Inferior parietal cortex (tissue), 1 donor: Measurements from ENCODE around the gene TMEM178B.

Experiments
- DNase-seq: peaks from one replicate; pipeline ENCODE4 v3.0.0-alpha.2; 2016; ENCODE audit errors: extremely low spot score

TMEM178B gene

DNA sequence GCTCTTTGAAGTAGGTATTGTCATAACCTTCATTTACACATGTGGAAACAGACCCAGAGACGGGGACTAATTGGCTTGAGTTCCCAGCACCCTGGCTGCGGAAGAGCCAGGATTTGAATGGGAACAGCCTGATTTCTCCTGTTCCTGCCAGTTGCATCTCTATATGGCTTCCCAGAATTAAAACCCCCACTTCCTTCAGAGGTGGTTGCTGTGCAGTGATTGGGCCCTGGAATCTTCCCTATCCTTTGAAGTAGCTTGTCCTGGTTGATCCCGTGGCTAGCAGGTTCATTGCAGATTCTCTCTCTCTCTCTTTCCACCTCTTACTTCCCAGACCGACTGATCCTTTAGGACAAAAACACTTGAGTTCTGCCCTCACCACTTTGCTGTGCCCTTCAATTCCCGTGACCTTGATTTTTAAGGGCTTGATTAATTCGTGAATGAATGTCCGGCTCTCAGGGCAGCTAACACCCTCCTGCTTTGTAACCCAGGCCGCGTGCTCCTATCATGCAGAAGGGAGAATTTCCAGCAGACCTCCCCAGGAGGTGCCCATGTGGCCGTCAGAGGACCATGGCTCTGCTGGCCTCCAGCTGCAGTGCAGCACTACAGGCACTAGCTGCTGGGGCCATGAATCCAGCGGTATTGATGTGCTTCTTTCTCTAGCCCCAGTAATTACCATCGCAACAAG is 356.7 kb downstream of the TMEM178B start:
- no peak for DNase-seq

DNA sequence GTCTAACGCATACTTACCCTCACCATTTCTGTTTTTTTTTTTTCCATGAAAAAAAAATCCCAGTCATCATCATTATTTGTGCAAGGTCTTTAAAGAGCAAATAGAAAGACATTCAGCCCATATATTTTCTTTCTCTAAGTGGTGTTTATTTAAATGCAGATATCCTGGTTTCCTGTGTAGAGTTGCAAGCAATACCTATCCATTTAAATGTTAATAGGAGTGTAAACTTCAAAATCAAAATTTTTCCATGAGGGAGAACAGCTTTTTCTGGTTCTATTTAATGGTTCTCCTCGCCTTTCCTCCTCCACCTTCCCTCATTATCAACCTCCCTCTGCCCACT is 357.2 kb downstream of the TMEM178B start:
- no peak for DNase-seq

DNA sequence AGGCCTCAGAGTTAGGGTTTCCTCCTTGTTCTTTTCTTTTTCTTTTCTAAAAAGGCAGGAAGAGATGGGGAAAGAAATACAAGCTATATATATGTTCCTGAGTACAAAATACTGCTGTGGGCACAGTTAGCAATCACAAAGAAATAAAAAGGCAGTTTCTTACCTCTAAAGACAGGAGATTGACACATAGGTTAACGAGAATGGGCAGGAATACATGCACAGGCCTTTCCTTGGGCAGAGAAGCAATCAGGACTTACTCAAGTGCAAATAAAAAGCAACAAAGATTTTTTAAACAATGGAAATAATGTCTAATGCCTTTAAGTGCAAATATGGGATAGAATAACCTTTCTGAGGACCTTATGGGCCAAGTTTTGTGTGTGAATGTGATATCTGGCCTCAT is 357.8 kb downstream of the TMEM178B start:
- no peak for DNase-seq

DNA sequence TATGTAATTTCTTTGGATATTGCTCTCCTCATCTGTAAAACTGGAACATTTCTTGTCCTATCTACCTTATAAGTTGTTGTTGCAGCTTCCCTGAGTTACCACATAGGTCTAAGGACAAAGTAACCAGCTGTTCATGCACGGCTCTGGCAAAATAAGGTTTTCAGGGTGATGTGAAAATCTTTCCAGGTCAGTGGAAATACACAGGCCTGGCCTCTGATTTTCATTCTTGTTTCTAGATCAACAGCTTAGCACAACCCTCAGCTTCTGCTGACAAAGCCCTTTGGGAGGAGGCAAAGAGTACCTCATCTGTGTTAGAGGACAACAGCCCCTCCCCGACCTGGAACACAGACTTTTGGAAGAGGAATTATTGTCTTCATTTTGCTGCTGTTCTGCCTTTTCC is 359.8 kb downstream of the TMEM178B start:
- DNase-seq: no peak

DNA sequence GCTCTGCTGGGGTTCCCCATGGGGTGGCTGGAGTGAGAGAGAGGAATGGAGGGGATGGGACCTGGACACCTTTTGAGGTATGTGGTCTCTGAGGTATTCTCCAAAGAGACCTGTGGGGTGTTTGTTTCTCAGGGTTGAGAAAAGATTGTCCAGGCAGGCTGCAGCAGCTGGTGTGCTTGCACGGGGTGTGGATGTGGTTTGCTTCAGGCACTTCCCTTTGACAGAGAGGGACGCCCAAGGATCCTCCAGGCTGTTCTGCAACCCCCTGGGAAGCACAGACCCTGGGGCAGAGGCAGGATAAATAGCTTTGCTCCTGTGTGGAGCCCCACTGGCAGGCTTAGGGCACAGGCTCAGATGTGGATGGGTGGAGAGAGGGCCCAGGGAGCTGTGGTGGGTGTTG is 362.3 kb downstream of the TMEM178B start:
- no peak for DNase-seq

DNA sequence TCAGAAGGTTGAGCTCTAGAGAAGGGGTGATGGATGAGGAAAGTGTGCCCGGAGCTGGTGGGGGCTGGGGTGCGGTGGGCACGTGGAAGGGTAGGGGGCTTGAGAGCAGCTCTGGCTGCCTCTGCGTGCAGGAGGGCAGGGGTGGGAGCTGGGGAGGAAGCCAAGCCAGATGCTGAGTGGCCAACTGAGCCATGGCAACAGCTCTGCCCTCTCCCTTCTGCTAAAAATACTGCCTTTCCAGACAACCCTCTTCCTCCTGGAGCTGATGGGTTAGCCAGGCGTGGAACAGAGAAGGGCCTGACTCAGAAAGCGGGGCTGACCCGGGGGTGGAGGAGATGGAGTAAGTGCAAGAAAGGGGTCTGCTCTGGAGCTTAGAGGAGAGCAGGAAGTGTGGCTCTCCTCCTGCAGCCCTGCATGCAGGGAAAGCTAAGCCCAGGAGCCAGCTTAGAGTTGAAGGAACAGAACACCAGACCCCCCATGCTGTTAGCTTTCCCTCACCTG is 362.8 kb downstream of the TMEM178B start:
- no peak for DNase-seq

DNA sequence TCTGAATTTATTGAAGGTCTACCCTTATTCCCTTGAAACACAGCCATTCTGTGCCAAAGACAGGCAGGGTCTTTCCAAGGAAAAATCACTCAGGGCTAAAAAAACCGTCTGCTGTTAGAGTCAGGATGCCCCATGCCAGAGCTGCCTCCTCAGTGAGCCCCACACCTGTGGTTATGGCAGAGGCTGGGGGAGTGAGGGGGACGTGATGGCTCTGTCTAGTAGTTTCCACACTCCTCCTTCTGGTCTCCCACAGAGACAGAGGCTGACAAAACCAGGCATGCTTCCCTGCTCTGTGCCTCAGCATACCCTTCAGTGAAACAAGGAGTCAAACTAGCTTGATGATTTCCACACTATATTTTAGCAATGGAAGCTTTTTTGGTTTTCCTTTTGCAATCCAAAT is 365.3 kb downstream of the TMEM178B start:
- no peak for DNase-seq

DNA sequence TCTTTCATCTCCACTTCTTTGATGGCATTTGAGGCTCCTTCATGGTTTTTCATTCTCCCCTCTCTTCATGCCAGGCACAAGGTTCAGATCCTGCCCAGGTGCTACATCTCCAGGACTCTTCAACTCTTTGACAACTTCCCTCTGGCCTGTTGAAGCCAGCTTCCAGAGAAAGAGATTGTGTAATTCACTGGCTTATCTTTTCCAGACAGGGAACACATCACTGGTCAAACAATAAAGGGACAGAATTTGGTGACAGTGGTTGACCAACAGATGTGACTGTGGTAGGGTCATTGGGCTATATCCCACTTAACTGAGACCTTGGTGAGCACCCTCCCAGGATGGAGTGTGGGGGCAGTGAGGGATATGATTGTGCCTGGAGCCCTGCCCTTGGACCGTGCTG is 365.9 kb downstream of the TMEM178B start:
- no peak for DNase-seq

DNA sequence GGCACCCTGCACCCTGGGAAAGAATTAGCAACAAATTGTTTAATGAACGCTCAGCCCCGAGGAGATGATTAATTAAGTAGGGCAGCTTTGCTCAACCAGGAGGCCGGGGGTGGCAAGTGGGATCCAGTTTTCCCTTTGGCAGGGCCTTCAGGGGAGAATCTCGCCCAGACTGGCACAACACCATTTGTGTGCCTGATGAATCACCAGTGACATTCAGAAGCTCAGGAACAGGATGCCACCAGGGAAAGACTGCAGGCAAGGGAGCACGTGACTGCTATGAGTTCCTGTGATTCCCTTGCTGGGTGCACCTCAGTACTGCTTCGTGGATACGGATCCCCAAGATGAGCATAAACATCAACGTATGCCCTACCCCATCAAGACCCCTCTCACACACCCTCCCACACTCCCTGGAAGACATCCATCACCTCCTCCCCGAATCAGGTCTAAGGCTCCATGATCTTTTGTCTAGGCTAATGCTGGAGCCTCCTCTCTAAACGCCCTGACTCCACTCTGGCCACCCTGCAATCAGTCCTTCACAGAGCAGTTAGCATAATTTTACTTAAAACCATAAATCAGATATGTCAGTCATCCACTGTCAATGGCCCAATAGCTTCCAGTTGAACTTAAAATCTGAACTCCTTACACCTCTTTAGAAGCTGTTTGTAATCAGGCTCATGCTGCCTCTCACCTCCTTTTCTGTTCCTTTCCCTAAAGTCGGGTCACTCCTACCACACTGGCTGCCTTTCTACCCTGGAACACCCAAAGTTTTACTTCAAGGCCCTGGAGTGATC is 368.2 kb downstream of the TMEM178B start:
- no peak for DNase-seq

DNA sequence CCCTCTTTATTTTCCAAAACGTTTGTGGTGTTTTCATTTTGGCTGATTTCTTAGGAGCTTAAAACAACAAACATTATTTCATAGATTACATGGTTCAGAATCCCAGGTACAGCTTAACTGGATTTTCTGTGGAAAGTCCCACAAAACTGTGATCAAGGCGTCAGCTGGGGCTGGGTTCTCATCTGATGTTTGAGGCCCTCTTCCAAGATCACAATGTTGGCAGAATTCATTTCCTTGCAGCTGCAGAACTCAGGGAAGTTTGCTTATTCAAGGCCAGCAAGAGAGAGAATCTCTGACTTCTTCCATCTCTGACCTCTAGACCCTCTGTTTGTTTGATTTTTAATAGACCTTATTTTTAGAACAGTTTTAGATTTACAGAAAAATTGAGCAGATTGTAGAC is 368.9 kb downstream of the TMEM178B start:
- DNase-seq: no peak

DNA sequence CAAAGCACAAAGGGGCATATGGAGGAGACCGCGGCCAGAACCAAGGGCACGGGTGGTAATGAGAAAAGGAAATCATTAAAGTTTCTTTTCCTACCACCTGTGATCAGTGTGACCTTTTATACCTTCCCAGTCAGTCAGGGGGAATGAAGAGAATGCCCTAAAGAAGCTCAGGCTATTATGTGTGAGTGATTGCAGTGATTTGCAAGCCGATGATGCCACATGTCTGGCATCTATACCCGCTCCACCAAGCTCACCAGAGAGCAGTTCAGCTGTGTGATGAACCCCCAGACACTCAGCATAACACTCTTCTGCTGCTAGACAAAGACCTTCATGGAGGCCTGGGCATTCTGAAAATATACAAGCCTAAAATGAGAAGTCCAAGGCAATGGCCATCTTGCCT is 371.1 kb downstream of the TMEM178B start:
- no peak for DNase-seq

DNA sequence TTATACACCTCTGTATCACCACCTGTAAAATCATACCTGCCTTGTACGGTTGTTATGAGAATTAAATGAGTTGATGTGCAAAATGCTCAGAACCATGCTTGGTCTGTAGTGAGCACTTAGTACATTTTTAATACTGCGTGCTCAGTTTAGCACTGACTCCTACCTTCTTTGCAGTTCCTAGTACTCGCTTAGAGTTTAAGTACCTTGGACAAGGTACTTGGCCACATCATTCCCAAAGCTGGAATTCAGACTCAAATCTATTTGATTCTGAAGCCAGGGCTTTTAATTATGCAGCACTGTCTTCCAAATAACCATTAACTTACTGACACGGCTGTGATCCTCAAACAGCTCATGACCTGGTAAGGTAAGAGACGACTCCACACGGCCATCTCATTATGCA is 377.4 kb downstream of the TMEM178B start:
- no peak for DNase-seq

DNA sequence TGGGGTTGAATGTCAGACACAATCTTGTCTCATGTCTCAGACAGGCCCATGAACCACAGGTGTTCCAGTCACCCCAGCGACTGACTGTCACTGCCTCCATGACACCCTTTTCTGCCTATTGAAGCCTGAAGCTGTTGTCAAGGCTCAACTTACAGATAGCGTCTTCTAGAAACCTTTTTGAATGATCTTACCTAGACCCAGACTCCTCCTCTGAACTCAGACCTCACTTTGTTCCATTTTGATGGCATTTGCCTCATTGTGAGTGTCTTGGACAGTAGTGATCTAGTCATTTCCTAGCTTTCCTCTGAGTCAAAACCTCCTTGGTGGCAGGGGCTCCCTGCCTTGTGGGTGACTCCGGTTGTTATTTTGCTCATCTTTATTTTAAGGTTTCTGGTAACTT is 379.0 kb downstream of the TMEM178B start:
- DNase-seq: no peak

DNA sequence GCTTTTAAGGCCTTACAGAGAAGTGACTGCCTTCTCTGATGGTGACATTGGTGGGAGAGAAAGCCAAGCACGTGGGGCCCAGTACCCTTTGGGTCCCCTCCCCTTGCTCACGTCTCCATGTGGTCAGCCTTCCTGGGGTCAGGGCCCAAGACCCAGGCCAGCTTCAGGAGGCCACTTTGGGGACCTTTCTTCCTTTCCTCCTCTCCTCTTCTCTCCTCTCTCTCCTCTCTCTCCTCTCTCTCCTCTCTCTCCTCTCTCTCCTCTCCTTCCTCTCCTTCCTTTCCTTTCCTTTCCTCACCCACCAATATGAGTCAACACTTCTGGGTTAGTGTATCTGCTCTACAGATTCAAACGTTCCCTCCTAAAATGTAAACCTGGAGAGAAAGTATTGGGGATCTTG is 380.5 kb downstream of the TMEM178B start:
- no peak for DNase-seq

DNA sequence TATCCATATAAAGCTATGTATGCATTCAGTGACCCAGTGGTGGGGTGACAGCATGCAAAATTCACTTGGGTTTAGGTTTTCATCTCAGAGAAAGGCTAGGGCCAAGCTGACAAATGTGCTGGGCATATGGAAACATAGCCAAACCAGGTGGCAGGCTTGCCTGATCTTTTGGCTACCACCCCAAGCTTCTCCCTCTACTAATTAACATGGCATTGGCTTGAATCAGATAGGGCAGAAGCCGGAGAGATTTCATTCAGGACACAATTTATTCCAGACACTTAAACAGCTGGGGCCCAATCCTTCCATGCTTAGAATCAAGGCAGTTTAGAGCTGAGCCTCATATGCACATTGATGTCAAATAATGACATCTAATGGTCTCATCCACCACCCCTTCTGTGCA is 381.9 kb downstream of the TMEM178B start:
- no peak for DNase-seq

DNA sequence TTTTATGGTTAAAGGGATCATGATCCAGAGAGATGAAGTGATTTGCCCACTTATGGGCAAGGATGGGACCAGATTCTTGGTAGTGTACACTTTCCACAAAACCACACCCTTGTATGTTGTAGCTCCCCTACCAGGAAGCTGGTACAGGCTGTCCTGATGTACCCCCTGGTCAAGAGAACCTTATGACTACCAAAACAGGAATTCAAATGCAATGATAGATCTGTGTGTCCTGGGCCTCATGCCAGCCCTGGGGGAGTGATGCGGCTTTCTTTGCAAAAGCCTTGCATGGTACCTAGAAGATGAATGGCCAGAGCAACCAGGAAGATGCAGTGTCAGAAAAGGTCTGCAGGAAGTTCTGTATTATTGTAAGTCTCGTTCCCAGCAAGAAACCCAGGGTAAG is 382.4 kb downstream of the TMEM178B start:
- DNase-seq: no peak

DNA sequence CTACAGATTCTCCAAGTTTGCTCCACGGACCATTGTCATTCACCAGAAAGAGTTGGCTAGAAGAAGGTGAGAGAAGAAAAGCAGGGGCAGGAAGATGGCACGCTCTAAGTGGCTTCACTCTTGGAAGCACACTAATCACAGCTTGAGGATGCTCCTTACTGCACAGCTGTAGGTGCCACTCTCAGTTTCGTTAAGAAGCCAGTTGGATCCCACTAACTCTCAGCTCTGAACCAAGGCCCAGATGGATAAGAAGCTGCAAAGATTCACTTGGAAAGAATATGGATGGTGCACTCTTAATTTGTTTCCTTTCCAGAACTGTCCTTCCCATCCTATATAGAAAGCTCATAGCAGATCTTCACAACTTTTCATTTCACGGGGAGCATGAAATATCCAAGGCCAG is 382.8 kb downstream of the TMEM178B start:
- no peak for DNase-seq

DNA sequence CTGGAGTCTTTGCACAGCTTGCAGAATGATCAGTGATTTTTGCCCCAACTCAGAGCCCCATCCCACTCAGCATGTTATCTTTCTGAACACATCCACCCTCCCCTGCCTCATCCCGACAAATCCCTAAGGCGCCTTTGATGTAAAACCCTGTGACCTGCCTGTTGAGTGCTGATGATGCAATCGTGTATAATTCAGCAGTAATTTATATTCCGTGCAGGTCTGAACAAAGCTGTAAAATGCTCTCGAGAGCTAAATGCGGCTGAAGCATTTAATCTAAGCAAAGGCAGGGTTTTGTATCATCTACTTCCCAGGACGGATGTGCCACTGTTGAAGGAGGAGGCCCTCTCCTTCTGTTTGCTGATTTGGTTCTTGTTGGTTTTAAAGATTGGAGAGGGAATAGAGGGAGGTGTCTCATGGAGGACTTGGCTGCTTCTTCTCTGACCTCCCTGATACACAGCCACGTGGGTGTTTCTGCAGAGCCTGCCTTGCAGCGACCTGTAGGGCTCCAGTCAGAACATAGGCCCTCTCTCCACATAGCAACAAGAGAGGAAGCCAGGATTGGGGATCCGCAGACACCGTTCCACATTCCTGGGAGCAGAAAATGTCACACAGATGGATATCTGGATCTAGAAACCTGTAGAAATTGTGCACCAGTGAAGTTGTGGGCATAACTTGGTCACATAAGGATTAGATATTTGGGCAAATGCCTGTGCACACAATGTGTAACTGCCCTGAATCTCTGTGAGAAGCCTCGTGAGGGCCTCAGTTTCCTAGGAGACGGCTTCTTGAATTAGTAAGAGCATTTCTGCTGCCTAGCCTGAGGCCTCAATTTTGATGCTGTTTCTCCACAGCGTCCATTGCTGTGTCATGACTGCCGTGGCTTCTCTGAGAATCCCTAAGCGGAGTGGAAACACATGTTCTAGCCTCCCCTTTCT is 387.2 kb downstream of the TMEM178B start:
- peak; percentile 67 for DNase-seq

DNA sequence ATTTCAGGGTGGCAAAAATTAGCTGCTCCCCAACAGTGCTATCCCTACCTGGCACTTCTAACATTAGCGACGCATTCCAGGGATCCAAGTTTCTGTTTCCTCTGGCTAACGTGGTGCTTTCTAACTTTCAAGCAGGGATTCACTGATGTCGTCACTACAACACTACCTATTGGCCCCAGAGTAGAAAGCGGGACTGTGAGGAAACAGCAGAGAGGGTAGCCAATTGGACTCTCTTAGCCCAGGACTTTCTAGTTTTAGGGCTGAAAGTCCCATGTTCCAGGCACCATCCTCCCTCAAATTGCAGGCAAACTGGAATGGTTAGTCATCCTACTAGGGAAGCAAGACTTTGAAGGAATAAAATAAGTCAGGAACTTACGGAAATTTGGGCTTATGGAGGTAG is 388.1 kb downstream of the TMEM178B start:
- DNase-seq: no peak

DNA sequence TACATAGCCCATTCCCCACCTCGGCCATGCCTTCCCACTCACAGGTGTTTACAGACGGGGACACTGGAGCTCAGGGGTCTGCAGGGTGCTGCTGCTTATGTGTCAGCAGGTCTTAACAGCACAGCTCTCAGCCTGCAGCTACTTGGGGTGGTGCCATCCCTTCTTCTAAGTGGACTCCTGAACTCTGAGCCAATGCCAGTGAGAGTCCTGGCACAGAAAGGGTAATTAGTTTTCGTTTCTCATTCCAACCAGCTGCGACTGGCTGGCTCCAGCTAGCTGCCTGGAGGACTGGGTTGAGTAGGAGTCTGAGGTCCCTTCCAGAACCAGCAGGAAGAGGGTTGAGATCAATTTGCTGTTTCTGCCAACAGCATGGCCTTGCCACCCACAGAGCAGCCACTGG is 389.1 kb downstream of the TMEM178B start:
- DNase-seq: peak; percentile 45

DNA sequence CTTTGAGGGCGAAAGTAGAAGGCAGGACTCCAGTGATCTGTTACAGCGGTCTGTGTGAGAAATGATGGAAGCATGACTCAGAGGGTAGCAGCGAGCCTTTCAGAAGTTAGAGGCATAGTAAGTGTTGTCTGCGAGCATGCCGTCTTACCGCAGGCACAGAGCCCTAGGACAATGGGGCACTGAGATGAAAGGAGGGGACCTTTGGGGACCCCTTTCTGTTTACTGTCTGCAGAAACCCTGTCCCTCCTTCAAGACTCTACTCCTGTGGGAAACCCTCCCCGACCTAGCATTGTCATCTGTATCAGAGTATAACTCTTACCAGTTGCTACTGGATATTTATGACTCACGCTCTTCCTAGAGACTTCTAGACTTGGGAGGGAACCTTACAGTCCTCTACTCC is 390.1 kb downstream of the TMEM178B start:
- no peak for DNase-seq

DNA sequence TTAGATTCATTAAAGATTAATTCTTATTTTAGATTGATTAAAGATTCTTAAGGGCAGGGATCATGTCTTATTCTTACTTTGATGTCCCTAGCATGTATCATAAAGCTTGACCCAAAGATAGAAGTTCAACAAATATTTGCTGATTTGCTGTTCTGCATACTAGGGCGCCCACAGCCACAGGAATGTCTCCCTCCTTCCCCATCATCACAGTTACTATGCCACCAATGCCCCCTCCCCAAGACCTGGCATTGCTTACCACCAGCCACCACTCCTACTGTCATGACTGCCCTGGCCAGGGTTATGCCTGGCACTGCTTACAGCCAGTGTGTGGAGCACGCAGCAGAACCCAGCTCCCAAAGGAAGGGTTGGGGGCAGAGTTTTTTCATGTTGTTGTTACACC is 390.7 kb downstream of the TMEM178B start:
- no peak for DNase-seq
